ENCODE measurements around the gene RSRC2. TPM values are rescaled to one million over a fixed set of nuclear protein-coding genes. Genes with fewer than 3 reads are reported as not detected.

Gene RSRC2
- total and polyA plus RNA-seq, 10 of the 15 experiments (the other 5 are each of a cell fraction or from before 2014, with no cell fraction given) = 49.8 to 112 (median 60.6) TPM

- peak; percentile 55; the same call in 1 of the 2 replicates for TF ChIP-seq POLR2AphosphoS5 (IDR thresholded peaks at IDR 0.05; ENCODE audit: low read length)
- TF ChIP-seq RBBP5 (conservative IDR thresholded peaks at IDR 0.05) = no peak
- no peak for TF ChIP-seq SMC3 (IDR thresholded peaks at IDR 0.05; ENCODE audit: borderline replicate concordance, low read length)
- no peak for TF ChIP-seq HDGF (IDR thresholded peaks at IDR 0.05)
- TF ChIP-seq SIN3A (IDR thresholded peaks at IDR 0.05; ENCODE audit: low read depth, low read length) = no peak
- TF ChIP-seq HDAC2 (IDR thresholded peaks at IDR 0.05) = no peak
- no peak for TF ChIP-seq SIX5 (IDR thresholded peaks at IDR 0.05; ENCODE audit: low read depth, low read length, severe bottlenecking)
- TF ChIP-seq PKNOX1 (IDR thresholded peaks at IDR 0.05) = 0 out of 2 replicates have a peak, but pooled peaks have one; percentile 21
- TF ChIP-seq CBFB (IDR thresholded peaks at IDR 0.05; ENCODE audit: low read depth) = 0 out of 2 replicates have a peak, but pooled peaks have one; percentile 22
- no peak for TF ChIP-seq ZBTB11 (CRISPR knock-in tag; IDR thresholded peaks at IDR 0.05)
Measured at GRCh38 chr12:122503783-122504590, 22.7 kb downstream of the RSRC2 start (continued).
